Activated CD4-positive, CD25-positive, alpha-beta regulatory T cell treated with anti-CD3 and anti-CD28 coated beads, Interleukin-2, amount 50 U/mL, for 24 hours (primary cell): ENCODE results near the gene RXRA.

Experiments used
- ATAC-seq, 2 donors: fragments of 150-1000 bp; cut with Tn5 transposase; one replicate each; pipeline ENCODE4 v1.10.0; 2021; ENCODE audit warnings: mild to moderate bottlenecking in 1 of 2, moderate library complexity in 1 of 2

RXRA gene

GRCh38 chr9:134435550-134436378 lies 109.5 kb downstream of the RXRA start:
- no peak for ATAC-seq

GRCh38 chr9:134436379-134436762 lies 110.1 kb downstream of the RXRA start:
- ATAC-seq: no peak

- ATAC-seq: no peak
These were observed 110.7 kb downstream of the RXRA start for GRCh38 chr9:134436911-134437310.

GRCh38 chr9:134437403-134438194 lies 111.3 kb downstream of the RXRA start:
- ATAC-seq: no peak

- no peak for ATAC-seq
These were observed 112.0 kb downstream of the RXRA start for GRCh38 chr9:134438195-134438788.

GRCh38 chr9:134439368-134439784 lies 113.1 kb downstream of the RXRA start:
- no peak for ATAC-seq

- ATAC-seq: no peak
These were observed 114.5 kb downstream of the RXRA start for GRCh38 chr9:134440636-134441226.

GRCh38 chr9:134441227-134442084 lies 115.2 kb downstream of the RXRA start:
- ATAC-seq: no peak

GRCh38 chr9:134442085-134442474 lies 115.8 kb downstream of the RXRA start:
- no peak for ATAC-seq

- no peak for ATAC-seq
These were observed 116.4 kb downstream of the RXRA start for GRCh38 chr9:134442486-134443173.

- ATAC-seq: peak; percentile 100
These were observed 117.2 kb downstream of the RXRA start for GRCh38 chr9:134443174-134444037.

GRCh38 chr9:134444038-134444315 lies 117.7 kb downstream of the RXRA start:
- ATAC-seq: no peak

GRCh38 chr9:134445000-134445399 lies 118.7 kb downstream of the RXRA start:
- no peak for ATAC-seq

- ATAC-seq: peak; percentile 97 to 99
These were observed 123.1 kb downstream of the RXRA start for GRCh38 chr9:134449180-134449916.

- no peak for ATAC-seq
These were observed 125.6 kb downstream of the RXRA start for GRCh38 chr9:134451700-134452458.

- ATAC-seq: no peak
These were observed 126.5 kb downstream of the RXRA start for GRCh38 chr9:134452728-134453127.

GRCh38 chr9:134453776-134454475 lies 127.7 kb downstream of the RXRA start:
- ATAC-seq: no peak

GRCh38 chr9:134454476-134454857 lies 128.2 kb downstream of the RXRA start:
- ATAC-seq: no peak

GRCh38 chr9:134455021-134455471 lies 128.8 kb downstream of the RXRA start:
- no peak for ATAC-seq
